CD14-positive monocyte (primary cell): ENCODE data around the gene DAB2. TPM values are rescaled to one million over a fixed set of nuclear protein-coding genes. Genes with fewer than 3 reads are reported as not detected.

Source experiments
- DNase-seq, 3 donors: peaks; one replicate each; pipeline ENCODE4 v3.0.0-alpha.2; 2011 to 2022
- H2AFZ ChIP-seq: 2 replicates; pipeline ENCODE4 v1.6.0; 2012; ENCODE audit warnings: mild to moderate bottlenecking, low read depth, low read length, inconsistent platforms; ENCODE audit not compliant: insufficient read depth, poor library complexity, severe bottlenecking
- H3K27ac ChIP-seq, 2 donors: 1 replicate in 1 of 2; 2 replicates in 1 of 2; pipeline ENCODE4 v1.5.1; 2012 to 2013; ENCODE audit warnings: low read length in 2 of 2, control low read depth in 1 of 2, inconsistent platforms in 1 of 2, low read depth in 1 of 2, mild to moderate bottlenecking in 1 of 2
- H3K27me3 ChIP-seq, 2 donors: one replicate each; pipeline versions ENCODE4 v1.6.0 to v1.6.1; 2011 to 2013; ENCODE audit warnings: low read length in 2 of 2; ENCODE audit not compliant: control insufficient read depth in 2 of 2, insufficient read depth in 2 of 2
- H3K36me3 ChIP-seq, 2 donors: replicated peaks in 1 of 2; 1 replicate in 1 of 2; 2 replicates in 1 of 2; pipeline versions ENCODE4 v1.5.1 to v1.6.1; 2012 to 2013; ENCODE audit warnings: low read length in 2 of 2, control low read depth in 1 of 2, inconsistent platforms in 1 of 2, mild to moderate bottlenecking in 1 of 2; ENCODE audit not compliant: insufficient read depth in 2 of 2, control insufficient read depth in 1 of 2
- H3K4me1 ChIP-seq, 2 donors: 1 replicate in 1 of 2; 2 replicates in 1 of 2; pipeline versions ENCODE4 v1.5.1 to v1.6.1; 2012 to 2013; ENCODE audit warnings: low read length in 2 of 2, control low read depth in 1 of 2, inconsistent platforms in 1 of 2, mild to moderate bottlenecking in 1 of 2, moderate library complexity in 1 of 2; ENCODE audit not compliant: insufficient read depth in 2 of 2, control insufficient read depth in 1 of 2
- H3K4me2 ChIP-seq: replicated peaks from 2 replicates; pipeline ENCODE3; 2012; ENCODE audit warnings: low read length, moderate library complexity, mild to moderate bottlenecking; ENCODE audit not compliant: poor library complexity, severe bottlenecking; ENCODE audit errors: extremely low read depth
- H3K4me3 ChIP-seq, 3 experiments: fragments of 200-600 bp in 1 of 3; sonication (generic) in 1 of 3; replicated peaks in 1 of 3; 1 replicate in 2 of 3; 2 replicates in 1 of 3; pipeline ENCODE4 v1.5.1; 2011 to 2013; ENCODE audit warnings: low read length in 3 of 3, mild to moderate bottlenecking in 3 of 3, control low read depth in 2 of 3, low read depth in 2 of 3, inconsistent platforms in 1 of 3, moderate library complexity in 1 of 3
- H3K79me2 ChIP-seq: 2 replicates; pipeline ENCODE4 v1.6.0; 2012; ENCODE audit warnings: mild to moderate bottlenecking, control low read depth, inconsistent platforms, low read length, moderate library complexity; ENCODE audit not compliant: insufficient read depth
- H3K9ac ChIP-seq: 2 replicates; pipeline ENCODE4 v1.6.0; 2017; ENCODE audit warnings: low read length, mild to moderate bottlenecking; ENCODE audit not compliant: insufficient read depth, poor library complexity, severe bottlenecking
- H3K9me3 ChIP-seq, 2 donors: replicated peaks in 1 of 2; 1 replicate in 1 of 2; 2 replicates in 1 of 2; pipeline versions ENCODE4 v1.5.1 to v1.6.1; 2012 to 2013; ENCODE audit warnings: low read length in 2 of 2, control low read depth in 1 of 2; ENCODE audit not compliant: control insufficient read depth in 1 of 2, insufficient read depth in 1 of 2
- H4K20me1 ChIP-seq: 2 replicates; pipeline ENCODE4 v1.6.0; 2012; ENCODE audit warnings: mild to moderate bottlenecking, low read length, control low read depth, moderate library complexity; ENCODE audit not compliant: insufficient read depth
- H3K27ac Mint-ChIP-seq, 7 donors: one replicate each; pipeline ENCODE4 v1.8.0; 2020; ENCODE audit warnings: mild to moderate bottlenecking in 7 of 7, mixed read lengths in 7 of 7, moderate library complexity in 6 of 7, inconsistent platforms in 2 of 7
- H3K27me3 Mint-ChIP-seq, 3 donors: one replicate each; pipeline ENCODE4 v1.8.0; 2021 to 2022; ENCODE audit warnings: low read depth in 3 of 3, mild to moderate bottlenecking in 3 of 3, mixed read lengths in 3 of 3, moderate library complexity in 3 of 3, inconsistent platforms in 1 of 3
- H3K36me3 Mint-ChIP-seq, 2 donors: one replicate each; pipeline ENCODE4 v1.8.0; 2020; ENCODE audit warnings: mixed read lengths in 2 of 2, inconsistent platforms in 1 of 2, mild to moderate bottlenecking in 1 of 2
- H3K4me1 Mint-ChIP-seq: one replicate; pipeline ENCODE4 v1.8.0; 2020; ENCODE audit warnings: mild to moderate bottlenecking, mixed read lengths
- H3K4me3 Mint-ChIP-seq, 2 donors: one replicate each; pipeline ENCODE4 v1.8.0; 2020; ENCODE audit warnings: mild to moderate bottlenecking in 2 of 2, mixed read lengths in 2 of 2, moderate library complexity in 1 of 2
- H3K9me3 Mint-ChIP-seq, 7 donors: one replicate each; pipeline ENCODE4 v1.8.0; 2020 to 2022; ENCODE audit warnings: mixed read lengths in 7 of 7, mild to moderate bottlenecking in 6 of 7, moderate library complexity in 6 of 7, inconsistent platforms in 2 of 7
- CTCF ChIP-seq: fragments of 200-600 bp; IDR thresholded peaks from one replicate; pipeline ENCODE4 v1.8.0; 2022; ENCODE audit warnings: antibody characterized with exemption, mild to moderate bottlenecking
- WGBS: methylation state at CpG from one replicate; pipeline ENCODE4 v1.1.5; 2013; ENCODE audit warnings: missing lambda C conversion rate; ENCODE audit not compliant: insufficient coverage; 5-methylcytosine and 5-hydroxymethylcytosine counted together
- intact Hi-C, 2 donors: fragments of 100-400 bp; cut with micrococcal nuclease; formaldehyde crosslinking; loops; one replicate each; pipeline versions ENCODE4 v1.15.0 to v1.15.1; 2023
- polyA plus RNA-seq, 3 donors: library from polyadenylated mRNA; depleted of rRNA in 1 of 3; unstranded in 2 of 3; stranded (reverse) in 1 of 3; fragments of 300-500 nt in 2 of 3; fragments of >200 nt in 1 of 3; fragmentation: Illumina TruSeq in 2 of 3; gene quantifications; 1 replicate in 2 of 3; 2 replicates in 1 of 3; pipeline ENCODE4 v1.2.3, GENCODE V29; 2012 to 2021

Gene DAB2
- polyA plus RNA-seq, 3 donors, result 0.98 to 4.8 (median 3.0) TPM

DNA sequence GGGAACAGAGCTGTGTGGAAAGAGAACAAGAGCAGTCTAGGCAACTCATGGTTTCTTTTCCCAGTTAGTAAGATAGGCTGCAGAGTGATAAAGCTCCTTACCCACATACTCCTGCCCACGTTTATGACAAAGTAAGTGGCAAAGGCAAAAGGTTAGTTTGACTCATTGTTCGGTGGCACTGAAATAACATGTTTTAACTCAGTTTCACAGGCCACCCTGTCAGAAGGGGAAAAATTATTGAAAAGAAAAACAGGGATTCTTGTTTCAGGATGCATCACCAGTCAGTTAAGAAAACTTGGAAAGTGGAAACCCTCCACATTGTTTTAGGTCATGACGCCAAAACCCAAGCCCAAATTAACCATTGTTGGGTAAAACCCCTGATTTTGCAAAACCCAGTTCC lies 22.3 kb upstream of the DAB2 start:
- Histone ChIP-seq H2AFZ (no peak overlapping the region), H3K36me3 (no peaks in the 10 kb centered on the region), H3K27me3 (no peaks in the 10 kb centered on the region), H3K9ac (no peak overlapping the region), H3K4me2 (no peak overlapping the region), H3K9me3 (no peaks in the 10 kb centered on the region), H3K79me2 (no peaks in the 10 kb centered on the region), H4K20me1 (no peaks in the 10 kb centered on the region), H3K4me3 (no peak overlapping the region), H3K27ac (no peak overlapping the region), H3K4me1 (no peaks in the 10 kb centered on the region)
- Mint-ChIP-seq H3K27ac (no peak overlapping the region), H3K27me3 (peaks cover 0 to 2% (median 0%) of the 10 kb centered on the region in 3 donors), H3K36me3 (no peaks in the 10 kb centered on the region), H3K9me3 (no peaks in the 10 kb centered on the region), H3K4me3 (no peak overlapping the region), H3K4me1 (peaks cover under 1% of the 10 kb centered on the region)
- no peak for TF ChIP-seq CTCF
- DNase-seq, result no peak
- WGBS, result 100% methylated on average over 1 of the region's 3 CpGs
- intact Hi-C loops, result loop anchor here in 1 of 2 donors (10.0 kb wide), 1 partner anchor 58 kb away; no protein-coding TSS in a partner anchor

- intact Hi-C loops, result loop anchor here in 1 of 2 donors (10.0 kb wide), 1 partner anchor 59 kb away; no protein-coding TSS in a partner anchor
- no peak for DNase-seq
- no peak overlapping the region for H3K4me3 Mint-ChIP-seq
- Histone ChIP-seq H3K4me1 (no peaks in the 10 kb centered on the region), H3K4me3 (no peak overlapping the region), H2AFZ (no peak overlapping the region), H3K36me3 (no peaks in the 10 kb centered on the region), H4K20me1 (no peaks in the 10 kb centered on the region), H3K4me2 (no peak overlapping the region), H3K27me3 (no peaks in the 10 kb centered on the region), H3K9me3 (no peaks in the 10 kb centered on the region), H3K9ac (no peak overlapping the region), H3K27ac (no peak overlapping the region), H3K79me2 (no peaks in the 10 kb centered on the region)
- H3K27me3 Mint-ChIP-seq, result peaks cover 0 to 2% (median 0%) of the 10 kb centered on the region in 3 donors
- H3K4me1 Mint-ChIP-seq, result peaks cover 4% of the 10 kb centered on the region
- no peak for TF ChIP-seq CTCF
- H3K36me3 Mint-ChIP-seq, result no peaks in the 10 kb centered on the region
- no peaks in the 10 kb centered on the region for H3K9me3 Mint-ChIP-seq
- H3K27ac Mint-ChIP-seq, result no peak overlapping the region
- WGBS, result 100% methylated on average over 1 of the region's 3 CpGs
These were observed 21.5 kb upstream of the DAB2 start for GRCh38 chr5:39446231-39446630.
